HL-60/S4 (cell line): ENCODE data around the gene SLC30A1.
"Not testable (repeated sequence)": the region's sequence is repeated elsewhere in the genome, so short reads cannot be mapped to it uniquely, and the experiment has no call there.

Experiments used
- in situ Hi-C: fragments of 300-500 bp; cut with MboI; formaldehyde crosslinking; loops from 2 replicates; pipeline ENCODE4 v1.14.3; 2022; ENCODE audit warnings: low sequenced_read_pairs

SLC30A1 gene

GRCh38 chr1:211551638-211552460 lies 27.1 kb downstream of the SLC30A1 start:
- in situ Hi-C loops, result no loop called here

DNA sequence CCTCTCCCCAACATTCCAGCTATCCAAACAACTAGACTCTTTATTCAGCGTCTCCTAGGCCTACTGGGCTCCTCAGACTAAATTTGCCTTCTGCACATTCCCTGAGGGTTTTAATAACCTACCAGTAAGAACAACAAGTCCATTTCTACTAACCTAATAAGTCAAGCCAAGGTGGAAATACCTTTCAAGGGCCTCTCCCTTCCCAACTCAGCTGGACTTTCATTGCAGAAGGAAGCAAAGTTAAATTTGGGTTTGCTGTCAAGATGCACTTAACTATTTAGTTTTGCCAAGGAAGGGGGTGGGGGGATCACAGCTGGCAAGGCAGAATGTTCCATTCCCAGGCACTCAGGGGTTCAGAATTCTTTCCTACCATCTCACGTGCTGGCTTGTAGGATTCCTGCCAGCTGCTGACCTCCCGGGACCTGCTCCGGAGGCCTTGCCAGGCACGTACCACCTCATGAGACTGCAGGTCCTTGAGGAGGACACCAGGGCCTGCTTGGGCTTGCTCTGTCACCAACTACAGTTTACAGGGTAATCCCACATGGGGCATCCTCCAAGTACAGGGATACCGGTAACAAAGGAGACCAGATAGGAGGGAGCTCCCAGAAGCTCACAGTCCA lies 29.8 kb downstream of the SLC30A1 start:
- in situ Hi-C loops, result no loop called here

GRCh38 chr1:211548321-211549091 lies 30.5 kb downstream of the SLC30A1 start:
- in situ Hi-C loops, result no loop called here

DNA sequence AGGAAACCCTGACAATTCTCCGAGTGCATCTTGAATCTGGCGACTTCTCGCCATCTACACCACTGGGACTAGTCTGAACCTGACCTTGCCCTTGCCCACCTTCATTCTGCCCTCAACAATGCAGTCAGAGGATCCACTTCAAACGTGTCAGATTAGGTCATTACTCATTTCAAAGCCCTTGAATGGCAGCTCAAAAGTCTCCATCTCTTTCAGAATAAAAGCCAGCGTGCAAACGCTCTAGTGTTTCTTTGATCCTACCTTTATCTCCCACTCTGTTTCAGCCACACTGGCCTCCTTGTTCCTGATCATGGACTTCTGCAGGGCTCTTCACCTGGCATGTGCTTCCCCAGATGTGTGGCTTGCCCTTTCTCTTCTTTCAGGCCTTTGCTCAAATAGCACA lies 31.3 kb downstream of the SLC30A1 start:
- in situ Hi-C loops, result no loop called here

DNA sequence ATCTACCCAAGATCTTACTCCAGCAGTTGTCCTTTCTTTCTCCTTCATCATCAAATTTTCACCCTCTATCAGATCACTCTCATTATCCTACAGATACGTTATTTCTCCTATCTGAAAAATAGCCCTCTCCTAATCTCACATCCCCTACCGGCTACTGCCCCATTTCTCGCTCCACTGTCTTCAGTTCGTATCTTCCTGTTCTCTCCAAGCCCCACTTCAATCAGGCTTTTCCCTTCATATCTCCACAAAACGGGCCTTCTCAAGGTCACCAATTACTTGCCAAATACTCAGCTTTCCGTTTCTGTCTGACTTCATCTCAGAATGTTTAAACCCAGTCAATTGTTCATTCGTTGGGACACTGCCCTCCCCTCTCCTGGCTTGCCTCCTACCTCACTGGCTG lies 32.4 kb downstream of the SLC30A1 start:
- in situ Hi-C loops, result no loop called here

- in situ Hi-C loops, result no loop called here
Measured at GRCh38 chr1:211543025-211543424, 35.9 kb downstream of the SLC30A1 start.

- in situ Hi-C loops, result no loop called here
Measured at GRCh38 chr1:211541720-211542477, 37.1 kb downstream of the SLC30A1 start.

- in situ Hi-C loops, result no loop called here
Measured at GRCh38 chr1:211541278-211541677, 37.7 kb downstream of the SLC30A1 start.

GRCh38 chr1:211540824-211541223 lies 38.1 kb downstream of the SLC30A1 start:
- in situ Hi-C loops, result not testable (repeated sequence)

GRCh38 chr1:211538287-211538686 lies 40.7 kb downstream of the SLC30A1 start:
- in situ Hi-C loops, result no loop called here

- in situ Hi-C loops, result no loop called here
Measured at GRCh38 chr1:211537253-211537652, 41.7 kb downstream of the SLC30A1 start.

DNA sequence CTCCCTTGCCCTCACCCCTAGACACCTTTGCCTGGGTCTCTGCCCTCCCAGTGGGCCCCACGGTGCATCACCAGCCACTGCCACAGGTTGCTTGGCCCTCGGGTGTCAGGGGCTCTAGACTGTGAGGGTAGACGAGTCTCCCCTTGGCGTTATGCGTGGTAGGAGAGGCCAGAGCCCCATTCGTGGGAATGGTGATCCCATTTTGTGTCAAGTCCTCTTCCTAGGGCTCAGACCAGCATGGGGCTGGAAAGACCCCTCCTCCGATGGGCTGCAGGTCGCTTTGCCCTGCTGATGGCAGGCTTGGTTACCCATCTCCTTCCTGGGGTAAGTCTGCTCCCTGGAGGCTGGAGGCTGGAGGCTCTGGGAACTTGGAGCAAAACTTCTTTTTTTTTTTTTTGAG lies 42.4 kb downstream of the SLC30A1 start:
- in situ Hi-C loops, result no loop called here

DNA sequence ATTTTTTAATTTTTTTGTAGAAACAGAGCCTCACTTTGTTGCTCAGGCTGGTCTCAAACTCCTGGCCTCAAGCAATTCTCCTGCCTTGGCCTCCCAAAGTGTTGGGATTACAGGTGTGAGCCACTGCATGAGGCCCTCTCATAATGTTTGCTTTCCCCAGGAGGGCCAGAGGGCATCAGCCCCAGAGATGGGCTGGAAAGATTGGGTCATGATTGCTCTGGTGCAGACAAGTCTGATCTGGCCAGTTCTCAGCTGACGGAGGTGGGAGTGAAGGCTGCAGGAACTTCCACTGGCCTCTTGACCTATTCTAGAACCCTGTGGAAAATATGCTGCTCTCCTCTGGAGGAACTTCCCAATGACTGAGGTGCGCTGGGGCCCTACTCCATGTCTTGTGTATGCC lies 43.6 kb downstream of the SLC30A1 start:
- in situ Hi-C loops, result no loop called here

- in situ Hi-C loops, result no loop called here
Measured at GRCh38 chr1:211534545-211535291, 44.2 kb downstream of the SLC30A1 start.

DNA sequence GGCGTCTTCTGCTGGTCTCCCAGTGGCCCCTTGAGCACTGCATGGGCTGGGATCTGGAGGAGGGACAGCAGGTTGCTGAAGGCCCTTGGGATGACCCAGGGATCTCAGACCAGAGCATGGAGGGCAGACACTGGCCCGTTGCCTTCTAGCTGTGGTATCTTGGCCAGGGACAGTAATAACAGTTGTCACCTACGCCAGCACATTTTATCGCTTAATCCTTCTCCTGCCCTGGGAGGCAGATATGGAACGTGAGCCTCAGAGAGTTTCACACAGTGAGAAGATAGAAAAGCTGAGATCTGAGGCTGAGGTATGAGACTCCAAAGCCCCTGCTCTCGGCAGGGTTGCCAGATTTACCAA lies 46.9 kb downstream of the SLC30A1 start:
- in situ Hi-C loops, result no loop called here

DNA sequence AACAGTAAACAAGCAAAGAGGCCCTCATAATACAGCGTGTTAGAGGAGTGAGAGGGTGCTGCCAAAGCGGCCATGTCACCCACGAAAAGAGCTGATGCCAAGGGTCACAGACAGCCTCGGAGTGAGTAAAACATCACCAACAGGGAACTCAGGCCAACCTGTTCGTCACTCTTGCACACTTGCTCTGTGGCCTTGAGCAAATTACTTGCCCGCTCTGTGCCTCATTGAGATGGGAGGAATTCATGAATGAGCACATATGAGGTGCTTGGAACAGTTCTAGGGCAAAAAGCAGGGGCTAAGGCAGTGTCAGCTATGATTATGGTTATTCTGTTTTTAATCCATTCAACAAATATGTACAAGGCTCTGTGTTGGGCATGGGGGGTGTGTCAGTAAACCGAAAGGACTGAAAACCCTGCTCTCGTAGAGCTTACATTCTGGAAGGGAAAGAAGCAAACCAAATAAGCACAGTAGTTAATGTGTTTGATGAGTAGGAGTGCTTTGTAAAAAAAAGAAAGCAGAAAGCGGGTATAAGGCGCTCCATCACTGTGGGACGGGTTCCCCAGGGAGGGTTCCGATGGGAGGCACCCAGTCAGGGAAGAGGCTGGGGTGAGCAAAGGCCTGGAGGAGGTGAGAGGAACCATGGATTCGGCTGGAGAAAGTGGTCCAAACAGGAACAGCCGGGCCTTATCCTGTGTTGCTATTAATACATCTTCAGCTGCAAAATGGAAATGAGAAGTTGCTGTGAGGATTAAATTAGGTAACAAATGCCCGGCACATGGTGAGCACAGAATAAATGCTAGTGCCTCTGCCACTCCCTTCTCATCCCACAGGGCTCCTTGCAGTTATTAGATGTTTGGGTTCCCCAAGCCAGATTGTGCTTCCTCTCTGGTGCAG lies 47.5 kb downstream of the SLC30A1 start:
- in situ Hi-C loops, result no loop called here

- in situ Hi-C loops, result no loop called here
Measured at GRCh38 chr1:211530102-211530501, 48.9 kb downstream of the SLC30A1 start.

GRCh38 chr1:211529453-211529852 lies 49.5 kb downstream of the SLC30A1 start:
- in situ Hi-C loops, result no loop called here

- in situ Hi-C loops, result no loop called here
Measured at GRCh38 chr1:211529011-211529410, 50.0 kb downstream of the SLC30A1 start.
